Endothelial cell of umbilical vein (primary cell): ENCODE data around the gene CHN2. TPM values are rescaled to one million over a fixed set of nuclear protein-coding genes. Genes with fewer than 3 reads are reported as not detected.

Experiments used
- BruUV-seq: library from RNA; stranded (reverse); fragments of 400-500 nt; replicated peaks from 2 replicates; lab custom pipeline; 2021; lab: Mats Ljungman, UMichigan
- CTCF ChIA-PET: fragments of 300-600, 350-600 bp; sonication (Branson Sonifier 250); formaldehyde crosslinking; loops from one replicate; lab custom pipeline; 2021; ENCODE audit warnings: antibody characterized with exemption, inconsistent platforms; lab: Charles Lee
- POLR2A ChIA-PET: fragments of 300-600, 350-600 bp; sonication (Branson Sonifier 250); formaldehyde crosslinking; loops from one replicate; lab custom pipeline; 2021; ENCODE audit warnings: antibody characterized with exemption, inconsistent platforms; lab: Charles Lee
- DNase-seq: peaks from one replicate; pipeline ENCODE4 v3.0.0-alpha.2; 2011; ENCODE audit warnings: low read depth, low spot score
- FAIRE-seq: peaks from 2 replicates; lab custom pipeline; 2011; peaks lifted over from hg19 to GRCh38; lab: Jason Lieb, UNC
- H2AFZ ChIP-seq: 2 replicates; pipeline ENCODE4 v1.6.0; 2012; ENCODE audit warnings: low read depth, low read length, control low read depth, inconsistent platforms
- H3K27ac ChIP-seq: 2 replicates; pipeline ENCODE4 v1.5.1; 2011; ENCODE audit warnings: low read depth, mild to moderate bottlenecking, control low read depth, low read length, moderate library complexity; ENCODE audit not compliant: insufficient read depth
- H3K27me3 ChIP-seq, 2 experiments: 2 replicates each; pipeline versions ENCODE4 v1.6.0 to v1.6.1; 2011; ENCODE audit warnings: low read length in 2 of 2, mixed read lengths in 1 of 2; ENCODE audit not compliant: control insufficient read depth in 2 of 2, insufficient read depth in 2 of 2
- H3K36me3 ChIP-seq, 2 experiments: 2 replicates in 1 of 2; 3 replicates in 1 of 2; pipeline ENCODE4 v1.5.1; 2011; ENCODE audit warnings: low read length in 2 of 2, mild to moderate bottlenecking in 1 of 2, moderate library complexity in 1 of 2; ENCODE audit not compliant: control insufficient read depth in 2 of 2, insufficient read depth in 2 of 2; ENCODE audit errors: extremely low read depth in 1 of 2
- H3K4me1 ChIP-seq: 3 replicates; pipeline ENCODE4 v1.5.1; 2011; ENCODE audit warnings: mild to moderate bottlenecking, low read length; ENCODE audit not compliant: control insufficient read depth, insufficient read depth; ENCODE audit errors: extremely low read depth
- H3K4me2 ChIP-seq: 2 replicates; pipeline ENCODE4 v1.6.1; 2011; ENCODE audit warnings: low read length, control low read depth, mixed read lengths; ENCODE audit not compliant: insufficient read depth
- H3K4me3 ChIP-seq, 3 experiments: fragments of 200-600 bp in 1 of 3; sonication (generic), shearing (Covaris generic) in 1 of 3; replicated peaks in 1 of 3; 2 replicates each; pipeline ENCODE4 v1.5.1; 2011 to 2016; ENCODE audit warnings: control low read depth in 3 of 3, low read length in 3 of 3, mild to moderate bottlenecking in 2 of 3, inconsistent platforms in 1 of 3, low read depth in 1 of 3, moderate library complexity in 1 of 3; ENCODE audit not compliant: insufficient read depth in 1 of 3
- H3K79me2 ChIP-seq: 2 replicates; pipeline ENCODE4 v1.6.0; 2012; ENCODE audit warnings: low read length, inconsistent platforms; ENCODE audit not compliant: control insufficient read depth, insufficient read depth
- H3K9ac ChIP-seq: replicated peaks from 2 replicates; pipeline ENCODE3; 2011; ENCODE audit warnings: low read length, control low read depth; ENCODE audit not compliant: insufficient read depth; ENCODE audit errors: extremely low read depth
- H3K9me1 ChIP-seq: replicated peaks from 3 replicates; pipeline ENCODE4 v1.6.0; 2011; ENCODE audit warnings: mild to moderate bottlenecking, low read length; ENCODE audit not compliant: control insufficient read depth, insufficient read depth; ENCODE audit errors: extremely low read depth
- H3K9me3 ChIP-seq: replicated peaks from 2 replicates; pipeline ENCODE4 v1.5.1; 2012; ENCODE audit warnings: low read length, inconsistent platforms; ENCODE audit not compliant: control insufficient read depth, insufficient read depth
- H4K20me1 ChIP-seq: replicated peaks from 2 replicates; pipeline ENCODE3; 2011; ENCODE audit warnings: mild to moderate bottlenecking, low read length; ENCODE audit not compliant: control insufficient read depth, insufficient read depth; ENCODE audit errors: extremely low read depth
- CTCF ChIP-seq, 2 donors: IDR thresholded peaks; 1 replicate in 1 of 2; 2 replicates in 1 of 2; pipeline ENCODE4 v1.5.1; 2011; ENCODE audit warnings: low read length in 2 of 2, mild to moderate bottlenecking in 2 of 2, moderate library complexity in 2 of 2, control low read depth in 1 of 2, inconsistent platforms in 1 of 2, low read depth in 1 of 2; ENCODE audit not compliant: insufficient read depth in 1 of 2; ENCODE audit errors: extremely low read depth in 1 of 2
- EZH2 ChIP-seq: IDR thresholded peaks from 2 replicates; pipeline ENCODE4 v1.6.1; 2012; ENCODE audit warnings: borderline replicate concordance, low read depth, mild to moderate bottlenecking, moderate library complexity, low read length, inconsistent platforms; ENCODE audit not compliant: severe bottlenecking
- FOS ChIP-seq: IDR thresholded peaks from 2 replicates; pipeline ENCODE4 v1.6.1; 2011; ENCODE audit warnings: mild to moderate bottlenecking, low read length, moderate library complexity, borderline replicate concordance; ENCODE audit not compliant: insufficient read depth
- GATA2 ChIP-seq: IDR thresholded peaks from 2 replicates; pipeline ENCODE4 v1.7.0; 2011; ENCODE audit warnings: low read depth, mild to moderate bottlenecking, moderate library complexity, mixed read lengths, low read length; ENCODE audit not compliant: insufficient read length, insufficient read depth
- JUN ChIP-seq: IDR thresholded peaks from 2 replicates; pipeline ENCODE4 v1.6.1; 2011; ENCODE audit warnings: borderline replicate concordance, low read depth; ENCODE audit not compliant: insufficient read length, insufficient read depth
- MAX ChIP-seq: IDR thresholded peaks from 2 replicates; pipeline ENCODE4 v1.6.1; 2011; ENCODE audit not compliant: insufficient read depth, insufficient read length
- MYC ChIP-seq: IDR thresholded peaks from one replicate; pipeline ENCODE4 v1.6.1; 2011; ENCODE audit warnings: mild to moderate bottlenecking, low read depth, low read length
- POLR2A ChIP-seq: IDR thresholded peaks from 2 replicates; pipeline ENCODE4 v1.6.1; 2012; ENCODE audit warnings: low read depth, mild to moderate bottlenecking, control low read depth, low read length
- POLR2AphosphoS5 ChIP-seq: IDR thresholded peaks from 2 replicates; pipeline ENCODE4 v1.6.1; 2012; ENCODE audit warnings: low read depth, mild to moderate bottlenecking, control low read depth, low read length, moderate library complexity; ENCODE audit not compliant: insufficient read depth
- dilution Hi-C: fragments of 300-500 bp; cut with MboI; formaldehyde crosslinking; loops from one replicate; pipeline ENCODE4 v1.15.0; 2019; ENCODE audit warnings: low sequenced_read_pairs; ENCODE audit not compliant: extremely low pct_ligation_motif_present
- intact Hi-C: fragments of 100-400 bp; cut with micrococcal nuclease; formaldehyde crosslinking; loops from one replicate; pipeline ENCODE4 v1.10.0; 2022
- polyA plus RNA-seq, 4 experiments: library from polyadenylated mRNA; depleted of rRNA in 3 of 4; stranded (reverse) in 3 of 4; unstranded in 1 of 4; fragments of >200 nt; gene quantifications; 2 replicates each; pipeline versions ENCODE4 v1.2.1 to v1.2.3, GENCODE V29; 2011 to 2012; ENCODE audit warnings: missing spikeins in 1 of 4
- total RNA-seq: library from RNA; stranded (reverse); gene quantifications from 2 replicates; pipeline ENCODE4 v1.2.3, GENCODE V29; 2021

Gene CHN2
- total and polyA plus RNA-seq, 2 donors (not counting 3 experiments of a cell fraction or from before 2014, with no cell fraction given): 1.4 to 5.0 TPM

GRCh38 chr7:29300026-29300480, 105.5 kb downstream of the CHN2 start:
- no peak overlapping the region for H2AFZ ChIP-seq
- TF ChIP-seq JUN (no peak), CTCF (IDR thresholded peaks at IDR 0.05; ENCODE audit: extremely low read depth in 1 of 2, insufficient read depth in 1 of 2, low read depth in 1 of 2, low read length in 2 of 2) (no peak), MAX (no peak), EZH2 (no peak), FOS (no peak), POLR2A (no peak), POLR2AphosphoS5 (no peak), MYC (no peak), GATA2 (no peak)
- no peak overlapping the region for H3K27ac ChIP-seq
- no peak overlapping the region for H3K4me2 ChIP-seq
- H3K36me3 ChIP-seq: no peaks in the 10 kb centered on the region
- FAIRE-seq: no peak
- H3K4me3 ChIP-seq: no peak overlapping the region
- dilution Hi-C loops: no loop called here
- no peak overlapping the region for H3K9ac ChIP-seq
- H3K79me2 ChIP-seq: no peaks in the 10 kb centered on the region
- CTCF ChIA-PET: interaction anchor here (1.2 to 4.2 kb wide), 6 partner anchors 19 to 378 kb away, joined by 3 to 21 read pairs (median 4); no protein-coding TSS in a partner anchor
- H4K20me1 ChIP-seq: no peaks in the 10 kb centered on the region
- H3K4me1 ChIP-seq: peaks cover 7% of the 10 kb centered on the region
- H3K27me3 ChIP-seq: no peaks in the 10 kb centered on the region
- intact Hi-C loops: no loop called here
- POLR2A ChIA-PET: no interaction called here
- H3K9me3 ChIP-seq: no peaks in the 10 kb centered on the region
- no peaks in the 10 kb centered on the region for H3K9me1 ChIP-seq
- DNase-seq: no peak
- BruUV-seq: no TSS peak
